Natural killer cell (primary cell): Measurements from ENCODE around the gene ZC3HAV1. TPM values are rescaled to one million over a fixed set of nuclear protein-coding genes. Genes with fewer than 3 reads are reported as not detected.
A peak's percentile ranks its signal among the peaks of the same experiment; 100 is the strongest.

Experiments used
- ATAC-seq, 3 donors: fragments of 150-1000 bp in 2 of 3; fragments of 200-7000 bp in 1 of 3; cut with Tn5 transposase; 1 replicate in 1 of 3; 2 replicates in 2 of 3; pipeline ENCODE4 v1.10.0; 2021; ENCODE audit warnings: mild to moderate bottlenecking in 2 of 3, moderate library complexity in 2 of 3
- DNase-seq, 2 donors: peaks; one replicate each; pipeline versions ENCODE4 v3.0.0 to v3.0.0-alpha.2; 2013 to 2021; ENCODE audit warnings: mixed read lengths in 1 of 2
- H3K27ac ChIP-seq: one replicate; pipeline ENCODE4 v1.5.1; 2013; ENCODE audit warnings: mild to moderate bottlenecking, low read length
- H3K27me3 ChIP-seq: one replicate; pipeline ENCODE4 v1.6.1; 2013; ENCODE audit warnings: low read length; ENCODE audit not compliant: control insufficient read depth, insufficient read depth
- H3K36me3 ChIP-seq: one replicate; pipeline ENCODE4 v1.6.1; 2013; ENCODE audit warnings: low read length; ENCODE audit not compliant: control insufficient read depth, insufficient read depth
- H3K4me1 ChIP-seq: one replicate; pipeline ENCODE4 v1.6.1; 2013; ENCODE audit warnings: low read length; ENCODE audit not compliant: control insufficient read depth, insufficient read depth
- H3K4me3 ChIP-seq: one replicate; pipeline ENCODE4 v1.5.1; 2013; ENCODE audit warnings: low read length
- H3K9me3 ChIP-seq: one replicate; pipeline ENCODE4 v1.6.1; 2013; ENCODE audit warnings: low read length; ENCODE audit not compliant: control insufficient read depth, insufficient read depth
- H3K27ac Mint-ChIP-seq, 2 donors: one replicate each; pipeline ENCODE4 v1.8.0; 2022; ENCODE audit warnings: mild to moderate bottlenecking in 2 of 2, mixed read lengths in 2 of 2, moderate library complexity in 1 of 2
- H3K27me3 Mint-ChIP-seq, 2 donors: one replicate each; pipeline ENCODE4 v1.8.0; 2022; ENCODE audit warnings: low read depth in 2 of 2, mixed read lengths in 2 of 2
- H3K36me3 Mint-ChIP-seq: one replicate; pipeline ENCODE4 v1.8.0; 2022; ENCODE audit warnings: mixed read lengths
- H3K4me1 Mint-ChIP-seq, 2 donors: one replicate each; pipeline ENCODE4 v1.8.0; 2022; ENCODE audit warnings: mixed read lengths in 2 of 2
- H3K4me3 Mint-ChIP-seq: one replicate; pipeline ENCODE4 v1.8.0; 2022; ENCODE audit warnings: mild to moderate bottlenecking, moderate library complexity, mixed read lengths
- H3K9me3 Mint-ChIP-seq, 2 donors: one replicate each; pipeline ENCODE4 v1.8.0; 2022; ENCODE audit warnings: mixed read lengths in 2 of 2
- CTCF ChIP-seq: fragments of 200-600 bp; IDR thresholded peaks from one replicate; pipeline ENCODE4 v1.8.0; 2022; ENCODE audit warnings: antibody characterized with exemption
- WGBS: methylation state at CpG from one replicate; pipeline ENCODE4 v1.1.7; 2013; ENCODE audit warnings: missing lambda C conversion rate; ENCODE audit not compliant: insufficient coverage; 5-methylcytosine and 5-hydroxymethylcytosine counted together
- intact Hi-C: fragments of 100-400 bp; cut with micrococcal nuclease; formaldehyde crosslinking; loops from one replicate; pipeline ENCODE4 v1.14.2; 2022
- total RNA-seq, 4 donors: library from RNA; stranded (reverse); fragments of 120-200 nt in 1 of 4; gene quantifications; one replicate each; pipeline versions ENCODE4 v1.2.3 to v1.2.4, GENCODE V29; 2013 to 2022

The ZC3HAV1 gene
- total RNA-seq, 3 donors from 2014 or later (not counting 1 experiment from before 2014, with no cell fraction given) = 129 to 153 (median 137) TPM

GRCh38 chr7:139139150-139139549 lies 29.6 kb upstream of the ZC3HAV1 start:
- Mint-ChIP-seq H3K27ac (no peak overlapping the region), H3K4me3 (no peak overlapping the region), H3K36me3 (no peaks in the 10 kb centered on the region), H3K4me1 (no peaks in the 10 kb centered on the region), H3K9me3 (no peaks in the 10 kb centered on the region), H3K27me3 (no peaks in the 10 kb centered on the region)
- Histone ChIP-seq H3K36me3 (no peaks in the 10 kb centered on the region), H3K4me1 (peaks cover 3% of the 10 kb centered on the region), H3K9me3 (no peaks in the 10 kb centered on the region), H3K4me3 (no peak overlapping the region), H3K27ac (no peak overlapping the region), H3K27me3 (no peaks in the 10 kb centered on the region)
- DNase-seq (no peak), ATAC-seq (no peak)
- no peak for TF ChIP-seq CTCF
- WGBS = 85% methylated on average over 3 of the region's 4 CpGs
- intact Hi-C loops = no loop called here

GRCh38 chr7:139133335-139134139 lies 24.0 kb upstream of the ZC3HAV1 start:
- DNase-seq = peak; percentile 80 to 94
- peak; percentile 97 to 99 (median 98) for ATAC-seq
- H3K27ac Mint-ChIP-seq = peak overlapping the region; percentile 84 to 93
- peak overlapping the region; percentile 52 for H3K4me3 ChIP-seq
- H3K36me3 Mint-ChIP-seq = no peaks in the 10 kb centered on the region
- no peaks in the 10 kb centered on the region for H3K9me3 Mint-ChIP-seq
- H3K4me1 ChIP-seq = peaks cover 10% of the 10 kb centered on the region
- peaks cover 12 to 14% of the 10 kb centered on the region in 2 donors for H3K4me1 Mint-ChIP-seq
- TF ChIP-seq CTCF = no peak
- no peaks in the 10 kb centered on the region for H3K9me3 ChIP-seq
- no peaks in the 10 kb centered on the region for H3K27me3 ChIP-seq
- no peaks in the 10 kb centered on the region for H3K36me3 ChIP-seq
- H3K27me3 Mint-ChIP-seq = peaks cover 0 to under 1% of the 10 kb centered on the region in 2 donors
- peak overlapping the region; percentile 51 for H3K27ac ChIP-seq
- 3% methylated on average over 34 of the region's 36 CpGs for WGBS
- H3K4me3 Mint-ChIP-seq = peak overlapping the region; percentile 96
- intact Hi-C loops = no loop called here

GRCh38 chr7:139132887-139133286 lies 23.4 kb upstream of the ZC3HAV1 start:
- Mint-ChIP-seq H3K36me3 (no peaks in the 10 kb centered on the region), H3K27me3 (peaks cover 0 to 3% of the 10 kb centered on the region in 2 donors), H3K4me3 (peak overlapping the region; percentile 96), H3K4me1 (peaks cover 12 to 14% of the 10 kb centered on the region in 2 donors), H3K9me3 (no peaks in the 10 kb centered on the region), H3K27ac (peak overlapping the region; percentile 84 to 93)
- no peak for ATAC-seq
- Histone ChIP-seq H3K36me3 (no peaks in the 10 kb centered on the region), H3K9me3 (no peaks in the 10 kb centered on the region), H3K27ac (no peak overlapping the region), H3K4me1 (peaks cover 10% of the 10 kb centered on the region), H3K27me3 (no peaks in the 10 kb centered on the region), H3K4me3 (peak overlapping the region; percentile 52)
- DNase-seq = no peak
- WGBS = 100% methylated on average over 2 of the region's 6 CpGs
- no peak for TF ChIP-seq CTCF
- intact Hi-C loops = no loop called here
